CD14-positive monocyte (primary cell): ENCODE measurements around the gene DDX10. TPM values are rescaled to one million over a fixed set of nuclear protein-coding genes. Genes with fewer than 3 reads are reported as not detected.

Source experiments
- DNase-seq, 3 donors: peaks; one replicate each; pipeline ENCODE4 v3.0.0-alpha.2; 2011 to 2022
- H2AFZ ChIP-seq: 2 replicates; pipeline ENCODE4 v1.6.0; 2012; ENCODE audit warnings: mild to moderate bottlenecking, low read depth, low read length, inconsistent platforms; ENCODE audit not compliant: insufficient read depth, poor library complexity, severe bottlenecking
- H3K27ac ChIP-seq, 2 donors: 1 replicate in 1 of 2; 2 replicates in 1 of 2; pipeline ENCODE4 v1.5.1; 2012 to 2013; ENCODE audit warnings: low read length in 2 of 2, control low read depth in 1 of 2, inconsistent platforms in 1 of 2, low read depth in 1 of 2, mild to moderate bottlenecking in 1 of 2
- H3K27me3 ChIP-seq, 2 donors: one replicate each; pipeline versions ENCODE4 v1.6.0 to v1.6.1; 2011 to 2013; ENCODE audit warnings: low read length in 2 of 2; ENCODE audit not compliant: control insufficient read depth in 2 of 2, insufficient read depth in 2 of 2
- H3K36me3 ChIP-seq, 2 donors: replicated peaks in 1 of 2; 1 replicate in 1 of 2; 2 replicates in 1 of 2; pipeline versions ENCODE4 v1.5.1 to v1.6.1; 2012 to 2013; ENCODE audit warnings: low read length in 2 of 2, control low read depth in 1 of 2, inconsistent platforms in 1 of 2, mild to moderate bottlenecking in 1 of 2; ENCODE audit not compliant: insufficient read depth in 2 of 2, control insufficient read depth in 1 of 2
- H3K4me1 ChIP-seq, 2 donors: 1 replicate in 1 of 2; 2 replicates in 1 of 2; pipeline versions ENCODE4 v1.5.1 to v1.6.1; 2012 to 2013; ENCODE audit warnings: low read length in 2 of 2, control low read depth in 1 of 2, inconsistent platforms in 1 of 2, mild to moderate bottlenecking in 1 of 2, moderate library complexity in 1 of 2; ENCODE audit not compliant: insufficient read depth in 2 of 2, control insufficient read depth in 1 of 2
- H3K4me2 ChIP-seq: replicated peaks from 2 replicates; pipeline ENCODE3; 2012; ENCODE audit warnings: low read length, moderate library complexity, mild to moderate bottlenecking; ENCODE audit not compliant: poor library complexity, severe bottlenecking; ENCODE audit errors: extremely low read depth
- H3K4me3 ChIP-seq, 3 experiments: fragments of 200-600 bp in 1 of 3; sonication (generic) in 1 of 3; replicated peaks in 1 of 3; 1 replicate in 2 of 3; 2 replicates in 1 of 3; pipeline ENCODE4 v1.5.1; 2011 to 2013; ENCODE audit warnings: low read length in 3 of 3, mild to moderate bottlenecking in 3 of 3, control low read depth in 2 of 3, low read depth in 2 of 3, inconsistent platforms in 1 of 3, moderate library complexity in 1 of 3
- H3K79me2 ChIP-seq: 2 replicates; pipeline ENCODE4 v1.6.0; 2012; ENCODE audit warnings: mild to moderate bottlenecking, control low read depth, inconsistent platforms, low read length, moderate library complexity; ENCODE audit not compliant: insufficient read depth
- H3K9ac ChIP-seq: 2 replicates; pipeline ENCODE4 v1.6.0; 2017; ENCODE audit warnings: low read length, mild to moderate bottlenecking; ENCODE audit not compliant: insufficient read depth, poor library complexity, severe bottlenecking
- H3K9me3 ChIP-seq, 2 donors: replicated peaks in 1 of 2; 1 replicate in 1 of 2; 2 replicates in 1 of 2; pipeline versions ENCODE4 v1.5.1 to v1.6.1; 2012 to 2013; ENCODE audit warnings: low read length in 2 of 2, control low read depth in 1 of 2; ENCODE audit not compliant: control insufficient read depth in 1 of 2, insufficient read depth in 1 of 2
- H4K20me1 ChIP-seq: 2 replicates; pipeline ENCODE4 v1.6.0; 2012; ENCODE audit warnings: mild to moderate bottlenecking, low read length, control low read depth, moderate library complexity; ENCODE audit not compliant: insufficient read depth
- H3K27ac Mint-ChIP-seq, 7 donors: one replicate each; pipeline ENCODE4 v1.8.0; 2020; ENCODE audit warnings: mild to moderate bottlenecking in 7 of 7, mixed read lengths in 7 of 7, moderate library complexity in 6 of 7, inconsistent platforms in 2 of 7
- H3K27me3 Mint-ChIP-seq, 3 donors: one replicate each; pipeline ENCODE4 v1.8.0; 2021 to 2022; ENCODE audit warnings: low read depth in 3 of 3, mild to moderate bottlenecking in 3 of 3, mixed read lengths in 3 of 3, moderate library complexity in 3 of 3, inconsistent platforms in 1 of 3
- H3K36me3 Mint-ChIP-seq, 2 donors: one replicate each; pipeline ENCODE4 v1.8.0; 2020; ENCODE audit warnings: mixed read lengths in 2 of 2, inconsistent platforms in 1 of 2, mild to moderate bottlenecking in 1 of 2
- H3K4me1 Mint-ChIP-seq: one replicate; pipeline ENCODE4 v1.8.0; 2020; ENCODE audit warnings: mild to moderate bottlenecking, mixed read lengths
- H3K4me3 Mint-ChIP-seq, 2 donors: one replicate each; pipeline ENCODE4 v1.8.0; 2020; ENCODE audit warnings: mild to moderate bottlenecking in 2 of 2, mixed read lengths in 2 of 2, moderate library complexity in 1 of 2
- H3K9me3 Mint-ChIP-seq, 7 donors: one replicate each; pipeline ENCODE4 v1.8.0; 2020 to 2022; ENCODE audit warnings: mixed read lengths in 7 of 7, mild to moderate bottlenecking in 6 of 7, moderate library complexity in 6 of 7, inconsistent platforms in 2 of 7
- CTCF ChIP-seq: fragments of 200-600 bp; IDR thresholded peaks from one replicate; pipeline ENCODE4 v1.8.0; 2022; ENCODE audit warnings: antibody characterized with exemption, mild to moderate bottlenecking
- WGBS: methylation state at CpG from one replicate; pipeline ENCODE4 v1.1.5; 2013; ENCODE audit warnings: missing lambda C conversion rate; ENCODE audit not compliant: insufficient coverage; 5-methylcytosine and 5-hydroxymethylcytosine counted together
- intact Hi-C, 2 donors: fragments of 100-400 bp; cut with micrococcal nuclease; formaldehyde crosslinking; loops; one replicate each; pipeline versions ENCODE4 v1.15.0 to v1.15.1; 2023
- polyA plus RNA-seq, 3 donors: library from polyadenylated mRNA; depleted of rRNA in 1 of 3; unstranded in 2 of 3; stranded (reverse) in 1 of 3; fragments of 300-500 nt in 2 of 3; fragments of >200 nt in 1 of 3; fragmentation: Illumina TruSeq in 2 of 3; gene quantifications; 1 replicate in 2 of 3; 2 replicates in 1 of 3; pipeline ENCODE4 v1.2.3, GENCODE V29; 2012 to 2021

Gene DDX10
- polyA plus RNA-seq, 3 donors, result 5.0 to 6.3 (median 5.3) TPM

GRCh38 chr11:108703916-108704315 is 39.0 kb downstream of the DDX10 start:
- Histone ChIP-seq H3K36me3 (peaks cover 36 to 65% of the 10 kb centered on the region in 2 donors), H3K4me3 (no peak overlapping the region), H3K4me1 (no peaks in the 10 kb centered on the region), H2AFZ (no peak overlapping the region), H4K20me1 (no peaks in the 10 kb centered on the region), H3K27me3 (no peaks in the 10 kb centered on the region), H3K27ac (no peak overlapping the region), H3K9me3 (peaks cover 5 to 13% of the 10 kb centered on the region in 2 donors), H3K9ac (no peak overlapping the region), H3K79me2 (no peaks in the 10 kb centered on the region), H3K4me2 (no peak overlapping the region)
- Mint-ChIP-seq H3K4me1 (no peaks in the 10 kb centered on the region), H3K9me3 (peaks cover 7 to 22% (median 16%) of the 10 kb centered on the region in 7 donors), H3K36me3 (peaks cover 64 to 69% of the 10 kb centered on the region in 2 donors), H3K4me3 (no peak overlapping the region), H3K27me3 (no peaks in the 10 kb centered on the region), H3K27ac (no peak overlapping the region)
- no peak for DNase-seq
- intact Hi-C loops, result no loop called here
- no peak for TF ChIP-seq CTCF

- Histone ChIP-seq H3K4me3 (no peak overlapping the region), H3K9me3 (peaks cover 5 to 16% of the 10 kb centered on the region in 2 donors), H3K79me2 (no peaks in the 10 kb centered on the region), H3K27ac (no peak overlapping the region), H4K20me1 (no peaks in the 10 kb centered on the region), H3K4me1 (no peaks in the 10 kb centered on the region), H3K9ac (no peak overlapping the region), H3K27me3 (no peaks in the 10 kb centered on the region), H3K4me2 (no peak overlapping the region), H2AFZ (no peak overlapping the region), H3K36me3 (peaks cover 35 to 67% of the 10 kb centered on the region in 2 donors)
- DNase-seq, result no peak
- no peaks in the 10 kb centered on the region for H3K4me1 Mint-ChIP-seq
- H3K4me3 Mint-ChIP-seq, result no peak overlapping the region
- intact Hi-C loops, result no loop called here
- H3K27ac Mint-ChIP-seq, result no peak overlapping the region
- H3K36me3 Mint-ChIP-seq, result peaks cover 69 to 71% of the 10 kb centered on the region in 2 donors
- no CpG with 5 or more reads among the region's 2 CpGs for WGBS
- TF ChIP-seq CTCF, result no peak
- H3K27me3 Mint-ChIP-seq, result no peaks in the 10 kb centered on the region
- H3K9me3 Mint-ChIP-seq, result peaks cover 11 to 26% (median 20%) of the 10 kb centered on the region in 7 donors
Measured at GRCh38 chr11:108705061-108705460, 40.2 kb downstream of the DDX10 start.
